ENCODE data around the gene FANCC.

DNA sequence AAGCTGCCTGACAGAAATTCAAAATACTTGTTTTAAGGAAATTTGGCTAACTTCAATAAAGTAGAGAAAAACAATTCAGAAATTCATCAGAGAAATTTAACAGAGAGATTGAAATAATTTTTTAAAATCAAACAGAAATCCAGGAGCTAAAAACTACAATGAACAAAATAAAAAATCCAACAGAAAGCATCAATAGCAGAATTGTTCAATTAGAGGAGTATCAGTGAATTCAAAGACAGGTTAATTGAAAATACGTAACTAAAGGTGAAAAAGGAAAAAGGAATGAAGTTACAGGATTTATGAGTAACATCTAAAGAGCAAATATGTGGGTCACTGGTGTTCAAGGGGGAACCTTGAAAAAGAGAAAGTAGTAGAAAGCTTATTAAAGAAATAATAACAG, 36.8 kb downstream of the FANCC start:
- TF ChIP-seq, protein P1, sequence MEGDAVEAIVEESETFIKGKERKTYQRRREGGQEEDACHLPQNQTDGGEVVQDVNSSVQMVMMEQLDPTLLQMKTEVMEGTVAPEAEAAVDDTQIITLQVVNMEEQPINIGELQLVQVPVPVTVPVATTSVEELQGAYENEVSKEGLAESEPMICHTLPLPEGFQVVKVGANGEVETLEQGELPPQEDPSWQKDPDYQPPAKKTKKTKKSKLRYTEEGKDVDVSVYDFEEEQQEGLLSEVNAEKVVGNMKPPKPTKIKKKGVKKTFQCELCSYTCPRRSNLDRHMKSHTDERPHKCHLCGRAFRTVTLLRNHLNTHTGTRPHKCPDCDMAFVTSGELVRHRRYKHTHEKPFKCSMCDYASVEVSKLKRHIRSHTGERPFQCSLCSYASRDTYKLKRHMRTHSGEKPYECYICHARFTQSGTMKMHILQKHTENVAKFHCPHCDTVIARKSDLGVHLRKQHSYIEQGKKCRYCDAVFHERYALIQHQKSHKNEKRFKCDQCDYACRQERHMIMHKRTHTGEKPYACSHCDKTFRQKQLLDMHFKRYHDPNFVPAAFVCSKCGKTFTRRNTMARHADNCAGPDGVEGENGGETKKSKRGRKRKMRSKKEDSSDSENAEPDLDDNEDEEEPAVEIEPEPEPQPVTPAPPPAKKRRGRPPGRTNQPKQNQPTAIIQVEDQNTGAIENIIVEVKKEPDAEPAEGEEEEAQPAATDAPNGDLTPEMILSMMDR (conservative IDR thresholded peaks at IDR 0.05; ENCODE audit: low read depth, low read length): no peak
- TF ChIP-seq EZH2 (IDR thresholded peaks at IDR 0.05; ENCODE audit: borderline replicate concordance, low read depth, low read length, poor library complexity, severe bottlenecking): no peak
